ENCODE data around the gene DCTN4. TPM values are rescaled to one million over a fixed set of nuclear protein-coding genes. Genes with fewer than 3 reads are reported as not detected.
"Not testable (repeated sequence)": the region's sequence is repeated elsewhere in the genome, so short reads cannot be mapped to it uniquely, and the experiment has no call there.

Gene DCTN4
- polyA plus RNA-seq, 3 donors from 2014 or later = 8.0 to 10.6 (median 9.4) TPM

DNA sequence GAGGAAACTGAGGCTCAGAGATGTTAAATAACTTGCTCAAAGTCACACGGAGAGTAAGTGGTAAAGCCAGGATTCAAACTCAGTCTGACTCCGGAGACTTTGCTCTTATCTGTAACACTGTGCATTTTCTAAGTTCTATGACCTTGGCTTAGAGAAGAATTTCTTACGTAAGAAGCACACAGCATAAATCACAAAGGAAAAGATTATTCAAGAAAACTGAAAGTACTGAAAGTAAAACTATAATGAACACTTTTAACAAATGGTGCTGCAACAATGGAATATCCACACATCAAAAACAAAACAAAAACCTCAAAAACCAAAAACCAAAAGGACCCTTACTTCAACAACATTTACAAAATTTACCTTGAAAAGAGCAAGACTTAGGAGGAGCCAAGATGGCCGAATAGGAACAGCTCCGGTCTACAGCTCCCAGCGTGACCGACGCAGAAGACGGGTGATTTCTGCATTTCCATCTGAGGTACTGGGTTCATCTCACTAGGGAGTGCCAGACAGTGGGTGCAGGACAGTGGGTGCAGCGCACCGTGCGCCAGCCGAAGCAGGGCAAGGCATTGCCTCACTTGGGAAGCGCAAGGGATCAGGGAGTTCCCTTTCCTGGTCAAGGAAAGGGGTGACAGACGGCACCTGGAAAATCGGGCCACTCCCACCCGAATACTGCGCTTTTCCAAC, 16.2 kb downstream of the DCTN4 start:
- H3K27ac Mint-ChIP-seq = peak overlapping the region in 5 of 6 donors; percentile 25 to 79 (median 54)
- peaks cover 3 to 21% (median 7%) of the 10 kb centered on the region in 3 donors for H3K36me3 Mint-ChIP-seq
- peak overlapping the region in 1 of 5 donors; percentile 34 for H3K4me3 Mint-ChIP-seq
- not testable (repeated sequence) for H3K27me3 Mint-ChIP-seq (ENCODE audit: low read depth in 3 of 3); H3K9me3 Mint-ChIP-seq; DNase-seq
- H3K4me1 Mint-ChIP-seq = peaks cover 46 to 76% of the 10 kb centered on the region in 2 donors

DNA sequence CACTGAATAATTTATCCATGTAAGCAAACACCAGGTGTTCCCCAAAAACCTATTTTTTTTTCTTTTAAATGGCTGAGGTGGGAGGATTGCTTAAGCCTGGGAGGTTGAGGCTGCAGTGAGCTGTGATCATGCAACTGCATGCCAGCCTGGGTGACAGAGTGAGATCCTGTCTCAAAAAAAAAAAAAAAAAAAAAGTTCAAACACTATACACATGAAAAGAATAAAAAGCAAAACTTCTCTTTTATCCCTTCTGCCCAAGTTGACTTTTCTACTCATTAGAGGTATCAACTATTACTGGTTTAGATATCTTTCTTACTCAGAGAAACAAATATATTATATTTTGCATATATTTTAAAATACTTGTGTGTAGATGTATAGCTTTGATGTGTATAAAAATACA, 17.8 kb downstream of the DCTN4 start:
- Mint-ChIP-seq H3K4me3 (no peak overlapping the region), H3K27me3 (ENCODE audit: low read depth in 3 of 3) (peaks cover 0 to 2% (median 0%) of the 10 kb centered on the region in 3 donors), H3K27ac (no peak overlapping the region), H3K36me3 (peaks cover 18 to 36% (median 20%) of the 10 kb centered on the region in 3 donors), H3K9me3 (peaks cover 0 to 3% (median under 1%) of the 10 kb centered on the region in 6 donors), H3K4me1 (peaks cover 50 to 84% of the 10 kb centered on the region in 2 donors)
- no peak for DNase-seq

DNA sequence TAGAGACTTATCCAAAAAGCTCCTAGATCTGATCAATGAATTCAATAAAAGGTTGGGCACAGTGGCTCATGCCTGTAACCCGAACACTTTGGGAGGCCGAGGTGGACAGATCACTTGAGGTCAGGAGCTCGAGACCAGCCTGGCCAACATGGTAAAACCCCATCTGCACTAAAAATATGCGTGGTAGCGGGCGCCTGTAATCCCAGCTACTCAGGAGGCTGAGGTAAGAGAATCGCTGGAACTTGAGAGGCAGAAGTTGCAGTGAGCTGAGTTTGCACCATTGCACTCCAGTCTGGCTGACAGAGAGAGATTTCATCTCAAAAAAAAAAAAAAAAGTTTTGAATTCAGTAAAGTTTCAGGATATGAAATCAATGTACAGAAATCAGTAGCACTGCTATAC, 20.0 kb downstream of the DCTN4 start:
- peaks cover 0 to 4% (median under 1%) of the 10 kb centered on the region in 6 donors for H3K9me3 Mint-ChIP-seq
- peaks cover 52 to 84% of the 10 kb centered on the region in 2 donors for H3K4me1 Mint-ChIP-seq
- no peak overlapping the region for H3K27ac Mint-ChIP-seq
- peaks cover 0 to 2% (median 0%) of the 10 kb centered on the region in 3 donors for H3K27me3 Mint-ChIP-seq (ENCODE audit: low read depth in 3 of 3)
- no peak overlapping the region for H3K4me3 Mint-ChIP-seq
- peaks cover 33 to 53% (median 34%) of the 10 kb centered on the region in 3 donors for H3K36me3 Mint-ChIP-seq
- DNase-seq = no peak

- DNase-seq = no peak
- peaks cover 35 to 64% of the 10 kb centered on the region in 2 donors for H3K4me1 Mint-ChIP-seq
- H3K9me3 Mint-ChIP-seq = peaks cover 0 to 4% (median under 1%) of the 10 kb centered on the region in 6 donors
- no peak overlapping the region for H3K4me3 Mint-ChIP-seq
- peaks cover 0 to 1% (median 0%) of the 10 kb centered on the region in 3 donors for H3K27me3 Mint-ChIP-seq (ENCODE audit: low read depth in 3 of 3)
- peaks cover 48 to 66% (median 57%) of the 10 kb centered on the region in 3 donors for H3K36me3 Mint-ChIP-seq
- peak overlapping the region in 2 of 6 donors; percentile 60 to 72 for H3K27ac Mint-ChIP-seq
Observed at GRCh38 chr5:150734579-150735384, 24.0 kb downstream of the DCTN4 start.

DNA sequence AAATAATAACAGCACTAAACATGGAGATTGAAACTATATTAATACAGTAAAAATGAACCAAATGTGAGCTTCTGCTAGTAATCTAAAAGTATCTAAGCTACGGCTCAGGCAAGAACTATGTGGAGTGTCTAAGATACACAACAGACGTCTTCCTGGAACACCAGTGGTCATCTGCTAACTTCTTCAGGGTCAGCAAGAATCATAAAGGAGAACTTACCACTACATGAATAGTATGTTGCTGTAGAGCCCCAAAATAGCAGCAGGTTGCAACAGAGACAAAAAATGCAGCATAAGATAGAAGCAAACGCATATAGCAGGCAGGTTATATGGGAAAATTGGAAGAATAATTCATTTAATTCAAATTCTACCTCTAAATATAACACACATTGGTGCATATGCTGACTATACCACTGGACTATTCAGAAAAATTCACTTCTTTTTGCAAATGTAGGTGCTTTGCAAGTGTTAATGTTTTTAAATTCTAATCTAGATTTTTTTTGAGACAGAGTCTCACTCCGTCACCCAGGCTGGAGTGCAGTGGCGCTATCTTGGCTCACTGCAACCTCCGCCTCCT, 27.1 kb downstream of the DCTN4 start:
- DNase-seq = no peak
- Mint-ChIP-seq H3K4me3 (no peak overlapping the region), H3K9me3 (peaks cover 0 to 4% (median under 1%) of the 10 kb centered on the region in 6 donors), H3K4me1 (peaks cover 14 to 34% of the 10 kb centered on the region in 2 donors), H3K27ac (peak overlapping the region in 1 of 6 donors; percentile 67), H3K36me3 (peaks cover 41 to 70% (median 58%) of the 10 kb centered on the region in 3 donors), H3K27me3 (ENCODE audit: low read depth in 3 of 3) (peaks cover 0 to 2% (median 1%) of the 10 kb centered on the region in 3 donors)

DNA sequence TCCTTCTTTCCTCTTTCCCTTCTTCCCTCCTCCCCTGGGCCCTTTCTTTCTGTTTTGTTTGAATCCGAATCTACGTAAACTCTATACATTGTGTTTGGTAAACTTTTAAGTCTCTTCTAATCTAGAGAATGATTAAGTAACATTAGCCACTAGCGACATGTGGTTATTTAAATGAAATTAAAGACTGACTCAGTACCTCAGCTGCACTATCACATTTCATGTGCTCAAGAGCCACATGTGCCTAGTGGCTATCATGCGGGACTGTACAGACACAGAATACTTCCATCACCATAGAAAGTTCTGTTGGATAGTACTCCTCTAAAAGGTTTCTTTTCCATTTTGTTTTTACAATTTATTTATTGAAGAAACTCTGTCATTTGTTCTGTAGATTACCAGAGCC, 29.0 kb downstream of the DCTN4 start:
- no peak overlapping the region for H3K27ac Mint-ChIP-seq
- H3K4me3 Mint-ChIP-seq = no peak overlapping the region
- H3K9me3 Mint-ChIP-seq = no peaks in the 10 kb centered on the region
- DNase-seq = no peak
- peaks cover 6 to 16% of the 10 kb centered on the region in 2 donors for H3K4me1 Mint-ChIP-seq
- peaks cover 24 to 54% (median 51%) of the 10 kb centered on the region in 3 donors for H3K36me3 Mint-ChIP-seq
- peaks cover 0 to 2% (median 1%) of the 10 kb centered on the region in 3 donors for H3K27me3 Mint-ChIP-seq (ENCODE audit: low read depth in 3 of 3)

GRCh38 chr5:150723845-150724244, 35.0 kb downstream of the DCTN4 start:
- peaks cover 21 to 55% (median 26%) of the 10 kb centered on the region in 3 donors for H3K36me3 Mint-ChIP-seq
- no peak for DNase-seq

DNA sequence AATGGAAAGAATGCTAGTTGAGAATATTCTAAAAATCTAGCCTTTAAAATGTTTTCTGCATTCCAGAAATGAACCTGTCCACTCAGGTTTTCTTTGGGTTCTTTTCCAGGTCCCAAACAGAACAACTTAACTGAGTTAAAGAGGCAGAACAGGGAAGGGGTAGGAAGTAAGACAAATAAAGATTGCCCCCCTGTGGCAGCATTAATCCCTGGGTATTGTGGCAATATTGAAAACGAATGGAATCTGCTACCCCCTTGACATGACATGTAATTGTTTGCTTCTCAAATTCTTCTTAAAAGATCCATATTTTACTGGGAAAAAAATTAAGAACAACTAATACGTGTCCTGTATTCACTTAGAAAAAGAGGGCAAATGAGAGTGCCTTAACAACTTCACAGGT, 48.7 kb downstream of the DCTN4 start:
- Mint-ChIP-seq H3K27ac (no peak overlapping the region), H3K4me3 (no peak overlapping the region), H3K27me3 (ENCODE audit: low read depth in 3 of 3) (peaks cover 0 to 5% (median 0%) of the 10 kb centered on the region in 3 donors), H3K36me3 (peaks cover 15 to 23% (median 16%) of the 10 kb centered on the region in 3 donors), H3K9me3 (no peaks in the 10 kb centered on the region), H3K4me1 (no peaks in the 10 kb centered on the region)
- no peak for DNase-seq

More at GRCh38 chr5:150723845-150724244, 35.0 kb downstream of the DCTN4 start:
- Mint-ChIP-seq H3K4me3 (no peak overlapping the region), H3K4me1 (no peaks in the 10 kb centered on the region), H3K27me3 (ENCODE audit: low read depth in 3 of 3) (peaks cover 0 to 2% (median 0%) of the 10 kb centered on the region in 3 donors), H3K27ac (no peak overlapping the region), H3K9me3 (no peaks in the 10 kb centered on the region)

- Mint-ChIP-seq H3K4me3 (no peak overlapping the region), H3K27me3 (ENCODE audit: low read depth in 3 of 3) (peaks cover 0 to 2% (median 1%) of the 10 kb centered on the region in 3 donors), H3K4me1 (peaks cover 0 to 2% of the 10 kb centered on the region in 2 donors), H3K9me3 (no peaks in the 10 kb centered on the region), H3K27ac (peak overlapping the region in 3 of 6 donors; percentile 0 to 34 (median 4)), H3K36me3 (peaks cover 11 to 19% (median 16%) of the 10 kb centered on the region in 3 donors)
- no peak for DNase-seq
Observed at GRCh38 chr5:150706776-150707390, 51.9 kb downstream of the DCTN4 start.

- Mint-ChIP-seq H3K27me3 (ENCODE audit: low read depth in 3 of 3) (peaks cover 0 to 2% (median 1%) of the 10 kb centered on the region in 3 donors), H3K4me3 (no peak overlapping the region), H3K9me3 (no peaks in the 10 kb centered on the region), H3K36me3 (peaks cover 8 to 9% (median 9%) of the 10 kb centered on the region in 3 donors), H3K27ac (no peak overlapping the region), H3K4me1 (peaks cover 0 to 2% of the 10 kb centered on the region in 2 donors)
- DNase-seq = no peak
Observed at GRCh38 chr5:150703762-150704161, 55.1 kb downstream of the DCTN4 start.

DNA sequence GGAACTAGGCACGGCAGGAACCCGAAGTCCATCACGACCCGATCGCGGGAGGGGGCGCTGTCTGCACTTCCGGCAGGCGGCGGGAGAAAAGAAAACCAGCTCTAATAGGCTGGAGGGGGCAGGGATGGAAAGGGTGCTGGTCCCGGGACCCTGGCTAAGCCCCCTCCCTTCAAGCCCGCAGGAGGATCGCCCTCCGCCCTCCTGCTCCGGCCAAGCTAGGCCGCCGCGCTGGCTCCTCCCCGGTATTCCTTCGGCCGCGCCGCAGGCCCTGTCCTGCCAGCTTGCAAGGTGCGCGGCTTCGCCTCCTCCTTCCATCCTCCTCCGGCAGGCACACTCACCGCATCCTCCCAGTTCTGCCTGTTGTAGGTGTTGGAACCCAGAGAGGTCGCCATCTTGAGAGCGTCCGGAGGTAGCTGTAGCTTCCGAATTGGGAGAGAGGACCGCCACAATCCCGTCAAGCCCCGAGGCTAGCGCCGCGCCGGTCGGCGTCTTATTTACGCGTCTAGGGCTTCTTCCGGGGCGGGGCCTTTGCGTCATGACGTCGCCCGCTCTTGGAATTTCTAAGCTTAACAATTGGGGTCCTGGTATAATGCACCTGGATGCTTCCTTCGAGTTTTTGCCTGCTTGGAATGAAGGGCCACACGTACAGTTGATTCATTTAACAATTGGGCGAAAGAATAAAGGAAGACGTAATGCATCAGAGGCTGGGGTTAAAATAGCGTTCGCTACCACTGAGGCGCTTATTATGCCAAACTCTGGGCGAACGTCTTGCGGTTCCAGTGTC, 58.0 kb downstream of the DCTN4 start, which contains the start of gene RBM22:
TSS of gene RBM22 (minus strand) at position 469 of the 784 bp plus-strand sequence. CDS start at position 392, 77 bp downstream.
- H3K4me1 Mint-ChIP-seq = peaks cover 0 to 4% of the 10 kb centered on the region in 2 donors
- H3K4me3 Mint-ChIP-seq = no peak within 1 kb of the TSS
- H3K36me3 Mint-ChIP-seq = peaks cover 4 to 12% (median 11%) of the 10 kb centered on the region in 3 donors
- H3K9me3 Mint-ChIP-seq = no peaks in the 10 kb centered on the region
- H3K27me3 Mint-ChIP-seq (ENCODE audit: low read depth in 3 of 3) = peaks cover 0 to 2% (median 0%) of the 10 kb centered on the region in 3 donors
- H3K27ac Mint-ChIP-seq = no peak within 1 kb of the TSS
- peak; percentile 86 to 88 (median 88) for DNase-seq

DNA sequence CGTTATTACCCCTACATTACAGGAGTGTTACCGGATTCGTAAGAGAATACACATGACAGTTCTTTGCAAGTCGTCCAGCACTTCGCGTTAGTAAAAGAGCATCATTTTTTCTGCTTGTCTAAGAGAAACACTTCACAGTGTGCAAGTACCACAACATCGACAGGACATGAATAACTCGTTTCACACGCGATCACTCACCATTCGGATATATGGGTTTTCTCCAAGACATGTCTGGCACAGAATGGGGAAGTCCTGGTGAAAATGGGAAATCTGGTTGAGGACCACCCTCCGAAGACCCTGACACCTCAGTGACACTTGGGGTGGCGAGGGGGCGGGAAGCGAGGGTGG, 58.6 kb downstream of the DCTN4 start:
- peaks cover 0 to 4% of the 10 kb centered on the region in 2 donors for H3K4me1 Mint-ChIP-seq
- no peak overlapping the region for H3K4me3 Mint-ChIP-seq
- H3K27ac Mint-ChIP-seq = no peak overlapping the region
- H3K36me3 Mint-ChIP-seq = peaks cover 7 to 18% (median 15%) of the 10 kb centered on the region in 3 donors
- H3K27me3 Mint-ChIP-seq (ENCODE audit: low read depth in 3 of 3) = peaks cover 0 to 2% (median 0%) of the 10 kb centered on the region in 3 donors
- H3K9me3 Mint-ChIP-seq = no peaks in the 10 kb centered on the region
- no peak for DNase-seq

Data from immature natural killer cell (primary cell).